Erythroblast (primary cell): ENCODE data around the gene MMEL1.

Experiments used
- GATA1 ChIP-seq: IDR thresholded peaks from 2 replicates; pipeline ENCODE4 v1.6.1; 2011; ENCODE audit warnings: low read depth, mild to moderate bottlenecking, control low read depth, low read length, moderate library complexity
- POLR2A ChIP-seq: IDR thresholded peaks from 2 replicates; pipeline ENCODE4 v1.6.1; 2011; ENCODE audit warnings: mild to moderate bottlenecking, low read length

DNA sequence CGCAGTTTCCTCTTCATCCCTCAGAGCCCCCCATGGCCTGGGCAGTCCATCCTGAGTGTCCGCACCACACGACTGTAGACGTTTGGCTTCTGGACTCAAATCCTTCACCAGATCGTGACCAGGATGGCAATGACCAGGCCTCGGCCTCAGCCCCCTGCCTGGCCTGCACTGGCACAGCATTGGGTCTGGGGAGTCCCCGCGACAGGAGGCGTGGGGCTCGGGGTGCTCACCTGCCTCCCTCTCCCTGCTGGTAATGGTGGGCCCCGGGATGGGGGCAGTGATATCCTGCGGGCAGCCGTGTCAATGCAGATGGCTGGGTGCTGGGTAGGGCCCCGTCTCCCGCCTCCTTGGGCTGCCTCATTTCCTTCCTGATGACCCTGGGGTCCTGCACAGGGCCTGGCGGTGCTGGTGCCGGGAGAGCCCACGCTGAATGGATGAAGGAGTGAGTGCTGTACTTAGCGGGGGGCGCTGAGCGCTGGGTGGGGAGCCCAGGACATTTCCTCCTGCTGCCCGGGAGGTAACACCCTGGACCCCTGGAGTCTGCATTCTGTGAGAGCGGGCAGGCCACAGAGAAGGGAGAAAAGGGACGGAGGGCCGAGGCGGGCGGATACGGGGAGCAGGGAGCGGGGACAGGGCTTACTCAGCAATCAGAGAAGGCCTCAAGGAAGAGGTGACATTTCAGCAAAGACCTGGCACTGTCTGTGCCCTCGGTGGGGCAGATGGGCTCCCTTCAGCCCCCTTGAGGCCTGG lies 78.8 kb downstream of the MMEL1 start:
- TF ChIP-seq POLR2A (no peak), GATA1 (no peak)
